Measurements from ENCODE around the gene SUPT6H.
"Not testable (repeated sequence)": the region's sequence is repeated elsewhere in the genome, so short reads cannot be mapped to it uniquely, and the experiment has no call there.

- not testable (repeated sequence) for TF ChIP-seq CTCF (IDR thresholded peaks at IDR 0.05); GABPA (IDR thresholded peaks at IDR 0.05; ENCODE audit: low read depth); NRF1 (IDR thresholded peaks at IDR 0.05; ENCODE audit: low read depth, low read length); FOXJ3 (CRISPR knock-in tag; IDR thresholded peaks at IDR 0.05)
Observed at GRCh38 chr17:28723836-28724499, 62.0 kb downstream of the SUPT6H start.
